Measurements from ENCODE around the gene DAB1.
"Not testable (repeated sequence)": the region's sequence is repeated elsewhere in the genome, so short reads cannot be mapped to it uniquely, and the experiment has no call there.

Gene DAB1

DNA sequence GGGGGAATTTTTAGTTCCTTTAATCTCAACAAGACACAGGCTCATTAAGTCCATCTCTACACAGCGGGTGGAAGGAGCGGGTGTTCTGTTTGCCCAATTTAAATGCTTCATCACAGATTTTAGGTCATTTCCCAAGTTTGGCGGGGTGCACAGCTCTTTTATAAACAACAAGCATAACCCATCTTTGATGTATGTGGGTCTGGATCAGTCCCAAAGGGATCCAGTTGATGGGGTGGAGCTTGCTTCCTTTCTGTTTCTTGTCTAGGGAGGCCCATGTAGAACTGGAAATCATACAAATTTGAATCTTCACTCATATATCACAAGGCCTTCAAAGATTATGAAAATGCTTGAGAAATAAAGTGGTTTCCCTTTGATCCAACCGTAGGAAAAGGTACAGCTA lies 317.6 kb downstream of the DAB1 start:
- no peak for DNase-seq

DNA sequence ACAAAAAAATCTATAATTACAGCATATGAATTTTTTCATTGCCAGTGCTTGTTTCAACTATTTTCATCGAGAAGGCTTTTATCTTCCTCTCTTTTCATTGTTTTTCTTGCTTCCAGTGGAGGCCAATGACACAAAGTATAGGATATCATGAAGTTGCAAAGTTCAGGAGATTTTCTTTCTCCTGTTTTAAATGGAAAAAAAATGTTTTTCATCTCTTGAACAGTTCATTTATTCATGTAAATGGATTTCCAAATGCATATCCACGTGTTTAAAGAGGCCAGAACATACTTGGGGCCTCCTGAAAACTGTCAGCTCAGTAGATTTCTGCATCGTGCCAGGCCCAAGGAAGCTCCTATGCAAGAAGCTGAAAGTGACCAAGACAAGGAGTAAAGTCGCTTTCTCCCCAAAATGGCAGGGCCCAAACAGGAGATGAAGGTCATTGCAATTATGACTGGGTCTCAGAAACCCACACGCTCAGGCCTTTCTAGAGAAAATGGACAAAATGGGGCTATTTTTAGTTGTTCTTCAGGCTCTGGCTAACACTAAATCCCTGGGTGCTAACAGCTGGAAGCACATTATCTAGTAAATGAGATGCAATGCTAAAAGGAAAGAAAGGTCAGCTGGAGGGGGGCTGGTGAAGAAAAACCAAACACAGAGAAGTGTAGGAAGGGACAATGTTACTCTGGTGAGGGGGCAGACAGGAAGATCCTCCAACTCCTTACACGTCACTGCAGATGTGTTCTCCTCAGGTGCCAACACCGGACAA lies 321.1 kb downstream of the DAB1 start:
- DNase-seq = no peak

- no peak for DNase-seq
Measured at GRCh38 chr1:57101209-57101608, 322.7 kb downstream of the DAB1 start.

DNA sequence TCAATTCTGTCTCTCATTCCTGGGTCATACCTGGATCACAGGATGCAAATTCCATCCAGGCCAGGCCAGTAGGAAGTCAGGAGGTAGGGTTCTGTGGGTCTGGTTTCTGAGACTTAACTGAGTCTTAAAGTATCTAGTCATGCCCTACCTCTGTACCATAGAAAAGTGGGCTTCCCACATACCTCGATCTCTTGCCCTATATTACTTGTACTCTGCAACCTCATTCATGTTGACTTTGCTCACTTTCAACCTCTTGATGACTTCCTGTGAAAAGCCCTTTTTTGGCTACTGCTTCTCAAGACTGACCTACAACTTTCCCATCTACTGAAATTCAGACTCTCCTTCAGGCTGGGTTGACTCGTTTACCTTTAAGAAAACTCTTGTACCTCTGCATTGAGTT lies 329.1 kb downstream of the DAB1 start:
- no peak for DNase-seq

DNA sequence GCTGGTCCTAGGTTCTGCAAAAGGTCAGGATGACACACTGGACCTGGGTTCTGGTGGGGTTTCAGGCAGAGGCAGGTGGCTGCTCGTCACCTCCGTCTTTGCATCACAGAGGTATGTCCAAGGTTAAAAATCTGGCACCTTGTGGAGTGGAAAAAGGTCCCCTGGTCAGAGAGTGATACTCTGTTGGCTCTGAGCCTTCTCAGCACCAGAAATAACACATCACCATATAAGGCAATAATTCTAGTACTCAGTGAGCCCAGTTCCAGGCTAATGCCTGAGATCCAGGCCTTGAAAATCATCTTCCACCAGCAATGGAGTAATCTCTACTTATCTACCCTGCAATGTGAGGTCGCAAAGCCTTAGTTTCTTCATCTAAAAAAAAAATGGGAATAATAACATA lies 330.7 kb downstream of the DAB1 start:
- DNase-seq = no peak

- DNase-seq = no peak
Measured at GRCh38 chr1:57091642-57092041, 332.2 kb downstream of the DAB1 start.

DNA sequence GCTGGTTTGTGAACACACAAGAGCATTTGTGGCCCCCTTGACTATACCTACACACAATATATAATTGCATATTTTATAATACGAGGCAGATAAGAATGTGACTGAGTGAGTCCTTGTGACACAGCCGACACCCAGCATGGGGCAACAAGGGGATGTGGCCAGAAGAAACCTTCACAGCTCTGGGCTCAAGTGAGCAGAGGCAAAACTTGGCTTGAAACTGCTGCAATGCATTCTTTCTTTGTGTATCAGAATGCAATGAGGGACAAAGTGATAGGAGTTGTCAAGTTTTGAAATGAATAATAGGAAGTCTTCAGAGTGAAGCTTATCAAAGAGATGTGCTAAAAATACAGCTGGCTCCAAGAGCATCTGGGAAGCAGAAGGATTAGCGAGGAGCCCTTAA lies 334.0 kb downstream of the DAB1 start:
- DNase-seq = no peak

DNA sequence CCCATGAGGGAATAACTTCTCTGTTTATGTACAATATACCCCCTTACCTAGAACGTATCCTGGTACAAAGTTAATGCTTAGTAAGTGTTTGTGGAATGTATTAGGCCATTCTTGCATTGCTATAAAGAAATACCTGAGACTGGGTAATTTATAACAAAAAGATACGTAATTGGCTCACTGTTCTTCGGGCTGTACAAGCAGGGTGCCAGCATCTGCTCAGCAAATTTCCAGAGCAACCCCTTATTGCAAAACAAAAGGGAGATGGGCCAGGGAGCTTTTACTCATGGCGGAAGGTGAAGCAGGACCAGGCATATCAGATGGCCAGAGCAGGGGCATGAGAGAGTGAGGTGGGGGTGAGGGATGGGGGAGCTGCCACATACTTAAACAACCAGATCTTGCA lies 334.6 kb downstream of the DAB1 start:
- no peak for DNase-seq

DNA sequence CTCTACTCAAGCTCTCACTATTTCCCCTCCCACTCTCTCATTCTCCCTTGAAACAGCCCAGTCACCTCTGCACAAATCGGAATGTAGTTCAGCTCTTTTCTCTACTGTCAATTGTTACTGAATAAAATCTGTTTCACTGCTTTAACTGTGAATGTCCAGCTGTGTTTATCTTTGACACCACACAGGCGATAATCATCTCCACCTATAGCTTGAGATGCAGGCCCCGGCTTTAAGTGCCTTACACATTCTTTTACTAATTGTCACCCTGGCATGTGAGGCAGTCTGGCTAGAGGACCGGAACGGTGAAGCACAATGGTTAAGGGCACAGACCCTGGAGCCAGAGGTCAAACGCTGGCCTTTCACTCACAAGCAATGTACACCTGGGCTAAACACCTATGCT lies 335.2 kb downstream of the DAB1 start:
- no peak for DNase-seq

DNA sequence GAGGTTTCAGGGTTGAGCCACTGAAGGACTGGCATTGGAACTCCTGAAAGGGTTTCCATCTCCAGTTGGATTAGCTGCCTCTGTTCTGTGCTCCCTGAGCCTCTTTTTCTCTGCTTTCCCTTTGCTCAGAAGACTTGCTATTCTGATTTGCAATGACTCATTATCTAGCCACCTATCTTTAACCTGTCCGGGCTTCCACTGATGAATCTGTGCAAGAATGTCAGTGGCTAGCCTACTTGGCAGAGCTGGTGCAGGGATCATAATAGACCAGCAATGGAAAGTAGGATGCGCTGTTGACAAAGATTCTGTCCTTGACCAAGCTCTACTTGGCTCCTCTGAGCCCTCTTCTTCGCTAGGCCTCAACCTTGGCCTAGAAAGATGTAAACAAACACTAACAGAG lies 336.2 kb downstream of the DAB1 start:
- not testable (repeated sequence) for DNase-seq

DNA sequence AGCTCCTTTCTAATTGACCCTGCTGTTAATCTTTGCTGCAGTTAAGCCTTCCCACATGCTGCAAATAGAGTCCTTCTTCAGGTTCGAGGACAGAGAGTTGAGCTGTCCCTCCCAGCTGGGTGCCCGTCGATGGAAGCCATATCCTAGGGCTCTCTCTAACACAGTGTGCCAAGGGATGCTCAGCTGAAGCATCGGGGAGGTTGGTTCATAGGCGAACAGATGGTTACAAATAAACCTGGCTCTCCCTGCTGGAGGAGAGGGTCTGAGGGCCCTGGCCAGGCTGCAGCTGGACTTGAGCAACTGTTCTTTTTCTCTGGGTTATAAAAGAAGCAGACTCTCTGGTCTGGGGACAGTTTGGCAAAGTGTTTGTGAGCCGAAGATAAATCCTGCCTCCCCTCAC lies 337.7 kb downstream of the DAB1 start:
- DNase-seq = no peak

DNA sequence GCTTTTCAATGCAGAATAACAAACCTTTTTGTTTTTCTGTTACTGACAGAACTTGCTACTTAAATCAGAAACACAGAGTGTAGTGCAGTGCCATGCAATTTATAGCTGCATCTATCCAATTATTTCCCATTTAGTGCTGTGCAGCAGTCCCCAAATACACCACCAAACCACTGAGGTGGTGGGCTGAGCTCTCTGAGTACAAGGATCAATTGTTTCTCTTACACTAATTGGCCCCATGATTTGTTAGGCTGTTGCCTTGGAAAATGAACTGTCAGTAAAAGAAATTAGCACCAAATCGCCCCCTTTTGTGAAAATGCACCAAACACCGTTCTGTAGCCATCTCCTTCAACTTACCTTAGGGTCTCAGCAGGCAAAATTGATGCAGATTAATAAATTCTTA lies 339.2 kb downstream of the DAB1 start:
- no peak for DNase-seq

- no peak for DNase-seq
Measured at GRCh38 chr1:57082711-57083439, 341.0 kb downstream of the DAB1 start.

- DNase-seq = no peak
Measured at GRCh38 chr1:57079454-57080157, 344.3 kb downstream of the DAB1 start.

DNA sequence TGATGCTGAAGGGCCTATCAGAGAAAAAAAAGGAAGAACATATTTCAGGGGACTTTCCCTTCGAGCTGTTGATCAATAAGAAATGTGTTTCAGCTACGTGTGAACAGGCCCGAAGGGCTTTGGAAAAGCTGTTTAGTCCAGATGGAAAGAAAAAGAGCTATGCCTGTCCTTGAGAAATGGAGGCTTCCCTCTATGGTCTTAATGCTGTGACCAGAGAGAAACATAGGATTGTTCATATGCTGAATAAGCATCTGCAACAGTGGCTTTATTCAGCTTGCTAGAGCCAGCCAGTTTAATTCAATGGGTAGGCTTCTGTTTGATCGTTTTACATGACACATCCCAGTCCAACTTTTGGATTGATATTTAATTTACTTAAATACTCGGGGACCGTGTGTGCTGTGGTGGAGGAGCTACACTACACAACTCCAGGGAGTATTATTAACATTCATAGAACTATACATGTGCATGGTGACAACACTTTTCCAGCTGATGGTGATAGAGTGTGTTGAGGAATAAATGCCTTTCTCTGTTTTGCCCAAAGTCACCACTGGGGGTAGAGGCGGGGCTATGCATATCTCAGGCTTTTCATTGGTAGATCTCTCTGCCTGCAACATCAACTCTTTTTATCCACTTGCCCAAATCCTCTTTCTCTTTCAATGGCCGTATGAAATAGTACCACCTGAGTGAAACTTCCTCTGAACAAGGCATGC lies 351.3 kb downstream of the DAB1 start:
- DNase-seq = no peak

- no peak for DNase-seq
Measured at GRCh38 chr1:57067863-57068262, 356.0 kb downstream of the DAB1 start.

GRCh38 chr1:57066980-57067610 lies 356.8 kb downstream of the DAB1 start:
- no peak for DNase-seq

- DNase-seq = no peak
Measured at GRCh38 chr1:57065442-57065841, 358.4 kb downstream of the DAB1 start.

- DNase-seq = no peak
Measured at GRCh38 chr1:57064379-57065140, 359.3 kb downstream of the DAB1 start.

GRCh38 chr1:57063406-57064125 lies 360.3 kb downstream of the DAB1 start:
- no peak for DNase-seq

DNA sequence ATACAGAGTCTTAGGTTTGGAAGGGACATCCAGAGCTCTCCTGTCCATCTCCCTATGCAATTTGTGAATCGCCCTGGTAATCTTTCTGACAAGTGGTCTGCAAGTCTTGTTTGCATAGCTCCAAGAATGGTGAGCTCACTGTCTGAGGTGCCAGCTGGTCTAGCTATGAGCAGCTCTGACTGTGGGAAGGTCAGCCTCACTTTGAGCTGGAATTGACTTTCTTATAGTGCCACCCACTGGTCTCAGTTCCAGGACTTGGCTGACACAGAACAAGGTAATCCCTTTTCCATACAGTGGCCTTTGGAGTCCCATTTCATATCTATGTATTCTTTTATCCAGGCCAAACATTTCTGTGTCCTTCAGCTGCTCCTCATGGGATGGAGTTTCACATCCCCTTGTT lies 362.5 kb downstream of the DAB1 start:
- no peak for DNase-seq

Data from CD4-positive, alpha-beta T cell treated with Interleukin-10 for 1 hour (primary cell).